Stimulated activated naive B cell treated with anti-CD40 and anti-IgM and Interleukin-4, amounts not matched to agents 10 μg/mL and 1 μg/mL and 100 μg/mL, for 72 hours (primary cell): Measurements from ENCODE around the gene CNDP1.
"Not testable (repeated sequence)": the region's sequence is repeated elsewhere in the genome, so short reads cannot be mapped to it uniquely, and the experiment has no call there.

Experiments used
- ATAC-seq, 2 donors: fragments of 150-1000 bp; cut with Tn5 transposase; replicated peaks; 2 replicates each; pipeline ENCODE4 v1.10.0; 2021; ENCODE audit warnings: moderate library complexity in 1 of 2
- DNase-seq: peaks from one replicate; pipeline ENCODE4 v3.0.0; 2021
- H3K27ac Mint-ChIP-seq: one replicate; pipeline ENCODE4 v1.8.0; 2022; ENCODE audit warnings: mild to moderate bottlenecking, mixed read lengths
- H3K27me3 Mint-ChIP-seq, 2 donors: one replicate each; pipeline ENCODE4 v1.8.0; 2022; ENCODE audit warnings: mixed read lengths in 2 of 2
- H3K36me3 Mint-ChIP-seq, 2 donors: one replicate each; pipeline ENCODE4 v1.8.0; 2022; ENCODE audit warnings: mixed read lengths in 2 of 2, mild to moderate bottlenecking in 1 of 2
- H3K4me1 Mint-ChIP-seq, 2 donors: one replicate each; pipeline ENCODE4 v1.8.0; 2022; ENCODE audit warnings: mixed read lengths in 2 of 2, mild to moderate bottlenecking in 1 of 2
- H3K4me3 Mint-ChIP-seq, 2 donors: one replicate each; pipeline ENCODE4 v1.8.0; 2022; ENCODE audit warnings: mild to moderate bottlenecking in 2 of 2, mixed read lengths in 2 of 2, moderate library complexity in 1 of 2
- H3K9me3 Mint-ChIP-seq, 2 donors: one replicate each; pipeline ENCODE4 v1.8.0; 2022; ENCODE audit warnings: mixed read lengths in 2 of 2, mild to moderate bottlenecking in 1 of 2

CNDP1 gene

DNA sequence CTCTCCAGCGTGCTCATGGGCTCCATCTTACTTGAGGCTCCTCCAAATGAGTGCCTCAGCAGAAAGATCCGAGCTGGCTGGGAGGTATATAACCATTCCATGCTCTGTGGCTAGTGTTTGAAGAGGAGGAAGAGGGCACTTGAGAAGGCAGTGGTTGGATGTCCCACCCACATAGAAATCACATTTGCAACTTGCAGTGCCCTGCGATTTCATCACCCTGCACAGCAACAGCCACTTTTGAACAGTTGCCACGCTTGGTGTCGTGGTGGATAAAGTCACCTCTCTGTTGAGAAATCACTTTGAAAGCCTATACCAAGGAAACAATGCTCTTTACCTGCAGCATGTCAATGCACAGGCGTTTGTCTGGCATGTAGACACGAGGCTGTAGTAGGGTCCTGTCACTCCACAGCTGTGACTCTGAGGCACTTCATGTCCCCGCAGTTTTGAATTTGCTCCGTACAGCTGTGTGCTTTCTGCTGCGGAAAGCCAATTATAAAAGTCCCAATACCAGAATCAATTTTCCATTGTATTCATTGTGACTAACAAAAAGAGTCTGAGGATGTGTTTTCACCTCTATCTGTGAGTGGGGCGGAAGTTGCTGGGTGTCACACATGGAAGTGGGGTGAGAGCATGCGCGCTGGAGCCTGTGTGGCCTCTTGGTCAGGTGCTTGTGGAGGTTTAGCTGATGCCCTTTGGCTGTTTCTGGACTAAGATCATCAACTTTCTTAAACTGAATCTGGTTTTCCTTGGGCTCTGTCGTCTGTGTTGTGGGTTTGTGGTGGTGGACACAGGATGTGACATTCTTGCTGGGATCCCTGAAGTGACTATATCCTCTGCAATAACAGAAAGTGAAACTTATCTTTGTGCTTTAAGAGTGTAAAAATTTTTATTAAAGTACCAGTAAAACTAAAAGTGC, 35.3 kb upstream of the CNDP1 start:
- peaks cover 30 to 51% of the 10 kb centered on the region in 2 donors for H3K4me1 Mint-ChIP-seq
- peak overlapping the region; percentile 94 for H3K27ac Mint-ChIP-seq
- H3K27me3 Mint-ChIP-seq: no peaks in the 10 kb centered on the region
- DNase-seq (peak; percentile 61), ATAC-seq (peak; percentile 37)
- peaks cover 34 to 52% of the 10 kb centered on the region in 2 donors for H3K36me3 Mint-ChIP-seq
- H3K4me3 Mint-ChIP-seq: peak overlapping the region; percentile 93
- H3K9me3 Mint-ChIP-seq: no peaks in the 10 kb centered on the region

- no peak for DNase-seq
- Mint-ChIP-seq H3K4me1 (peaks cover 29 to 51% of the 10 kb centered on the region in 2 donors), H3K27ac (peak overlapping the region; percentile 94), H3K27me3 (no peaks in the 10 kb centered on the region), H3K4me3 (peak overlapping the region; percentile 93), H3K9me3 (no peaks in the 10 kb centered on the region), H3K36me3 (peaks cover 34 to 56% of the 10 kb centered on the region in 2 donors)
- peak; percentile 14 to 46 for ATAC-seq
Observed at GRCh38 chr18:74499633-74500032, 34.7 kb upstream of the CNDP1 start.

DNA sequence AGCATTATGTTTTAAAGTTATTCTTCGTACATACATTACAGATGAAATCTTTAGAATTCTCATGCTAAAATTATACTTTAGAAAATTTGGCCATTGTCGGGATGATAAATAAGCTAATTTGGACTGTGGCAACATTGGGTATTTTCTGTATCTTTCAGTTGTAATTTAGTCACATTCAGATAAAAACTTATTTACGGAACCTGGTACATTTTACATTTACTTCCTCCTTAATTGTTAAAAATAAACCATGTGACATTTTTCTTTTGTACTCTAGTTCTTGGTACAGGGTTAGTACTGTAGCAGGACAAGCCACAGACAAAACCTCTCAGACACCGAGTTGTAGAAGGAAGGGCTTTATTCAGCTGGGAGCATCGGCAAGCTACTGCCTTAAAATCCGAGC, 33.9 kb upstream of the CNDP1 start:
- H3K27ac Mint-ChIP-seq: peak overlapping the region; percentile 98
- H3K4me3 Mint-ChIP-seq: peak overlapping the region; percentile 88 to 93
- H3K27me3 Mint-ChIP-seq: no peaks in the 10 kb centered on the region
- H3K9me3 Mint-ChIP-seq: no peaks in the 10 kb centered on the region
- DNase-seq (no peak), ATAC-seq (no peak)
- H3K4me1 Mint-ChIP-seq: peaks cover 29 to 51% of the 10 kb centered on the region in 2 donors
- peaks cover 34 to 57% of the 10 kb centered on the region in 2 donors for H3K36me3 Mint-ChIP-seq

GRCh38 chr18:74500774-74501173, 33.5 kb upstream of the CNDP1 start:
- H3K27ac Mint-ChIP-seq: peak overlapping the region; percentile 98
- peak overlapping the region; percentile 88 to 93 for H3K4me3 Mint-ChIP-seq
- H3K4me1 Mint-ChIP-seq: peaks cover 31 to 51% of the 10 kb centered on the region in 2 donors
- DNase-seq: peak; percentile 41
- not testable (repeated sequence) for H3K9me3 Mint-ChIP-seq, H3K27me3 Mint-ChIP-seq, ATAC-seq
- peaks cover 37 to 59% of the 10 kb centered on the region in 2 donors for H3K36me3 Mint-ChIP-seq

DNA sequence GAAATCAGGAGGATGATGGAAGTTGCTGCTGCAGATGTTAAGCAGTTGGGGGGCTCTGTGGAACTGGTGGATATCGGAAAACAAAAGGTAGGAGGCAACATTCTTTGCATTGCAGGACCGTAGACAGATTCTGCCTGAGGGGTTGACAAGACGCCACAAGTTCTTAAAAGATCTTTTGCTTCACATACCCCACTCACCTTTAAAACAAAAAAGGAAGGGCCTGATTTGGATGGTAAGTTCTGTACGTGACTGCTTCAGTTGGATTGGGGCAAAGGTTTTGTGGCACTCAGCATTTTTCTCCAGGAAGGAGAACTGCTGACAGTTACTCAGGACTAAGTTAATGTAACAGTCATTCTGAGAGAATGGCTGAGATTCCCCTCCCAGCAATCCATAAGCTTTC, 32.9 kb upstream of the CNDP1 start:
- peaks cover 30 to 53% of the 10 kb centered on the region in 2 donors for H3K4me1 Mint-ChIP-seq
- H3K36me3 Mint-ChIP-seq: peaks cover 40 to 59% of the 10 kb centered on the region in 2 donors
- no peaks in the 10 kb centered on the region for H3K27me3 Mint-ChIP-seq

GRCh38 chr18:74503137-74503536, 31.2 kb upstream of the CNDP1 start:
- no peak for ATAC-seq
- no peak overlapping the region for H3K4me3 Mint-ChIP-seq
- H3K36me3 Mint-ChIP-seq: peaks cover 48 to 65% of the 10 kb centered on the region in 2 donors
- H3K27ac Mint-ChIP-seq: peak overlapping the region; percentile 75
- H3K27me3 Mint-ChIP-seq: no peaks in the 10 kb centered on the region
- DNase-seq: no peak
- no peaks in the 10 kb centered on the region for H3K9me3 Mint-ChIP-seq
- H3K4me1 Mint-ChIP-seq: peaks cover 35 to 55% of the 10 kb centered on the region in 2 donors

More for the DNA sequence above, 32.9 kb upstream of the CNDP1 start:
- Mint-ChIP-seq H3K9me3 (no peaks in the 10 kb centered on the region), H3K27ac (peak overlapping the region; percentile 98), H3K4me3 (peak overlapping the region; percentile 88 to 93)
- ATAC-seq: no peak
- no peak for DNase-seq

- H3K4me1 Mint-ChIP-seq: peaks cover 26 to 34% of the 10 kb centered on the region in 2 donors
- no peaks in the 10 kb centered on the region for H3K9me3 Mint-ChIP-seq
- H3K27ac Mint-ChIP-seq: no peak overlapping the region
- peaks cover 52 to 74% of the 10 kb centered on the region in 2 donors for H3K36me3 Mint-ChIP-seq
- H3K27me3 Mint-ChIP-seq: no peaks in the 10 kb centered on the region
- DNase-seq (no peak), ATAC-seq (no peak)
- no peak overlapping the region for H3K4me3 Mint-ChIP-seq
Observed at GRCh38 chr18:74505776-74506175, 28.5 kb upstream of the CNDP1 start.

- H3K4me3 Mint-ChIP-seq: peak overlapping the region in 1 of 2 donors; percentile 17
- peaks cover 55 to 70% of the 10 kb centered on the region in 2 donors for H3K36me3 Mint-ChIP-seq
- H3K27me3 Mint-ChIP-seq: no peaks in the 10 kb centered on the region
- DNase-seq (no peak), ATAC-seq (no peak)
- H3K9me3 Mint-ChIP-seq: no peaks in the 10 kb centered on the region
- H3K4me1 Mint-ChIP-seq: peaks cover 21 to 27% of the 10 kb centered on the region in 2 donors
- H3K27ac Mint-ChIP-seq: peak overlapping the region; percentile 76
Observed at GRCh38 chr18:74506448-74507084, 27.7 kb upstream of the CNDP1 start.

DNA sequence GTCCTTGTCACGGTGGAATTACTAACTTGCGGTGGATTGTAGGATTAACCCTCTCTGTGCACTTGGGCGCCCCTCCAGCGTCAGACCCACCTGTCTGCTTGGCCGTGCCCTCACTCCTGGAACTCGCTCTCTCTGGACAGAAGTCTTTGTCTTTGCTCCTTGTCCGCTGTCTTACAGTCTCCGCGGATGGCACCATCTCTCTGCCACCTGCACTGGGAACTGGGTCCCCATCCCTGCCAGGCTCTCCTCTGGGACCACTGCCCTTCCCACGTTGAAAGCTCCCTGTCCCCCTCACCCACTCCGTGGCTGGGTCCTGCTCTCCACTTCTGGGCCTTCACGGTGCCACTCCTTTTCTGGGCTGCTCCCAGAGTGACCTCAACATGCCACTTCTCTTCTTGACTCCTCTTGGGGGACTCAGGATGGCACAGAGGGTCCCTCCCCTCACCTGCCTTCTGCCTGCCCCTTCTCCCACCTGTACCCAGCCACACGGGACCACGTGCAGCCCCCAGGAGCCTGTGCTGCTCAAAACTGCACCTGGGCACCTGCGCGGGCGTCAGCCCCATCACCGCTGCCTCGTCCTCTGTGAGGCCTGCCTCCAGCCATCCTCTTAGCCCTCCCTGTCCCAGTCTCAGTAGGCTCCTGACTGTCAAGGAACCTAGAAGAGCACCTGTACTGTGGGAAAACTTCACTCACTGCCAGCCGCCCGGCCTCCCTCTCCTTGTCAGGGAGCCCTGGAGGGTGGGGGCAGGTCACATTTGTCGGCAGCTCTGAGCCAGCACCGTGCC, 27.0 kb upstream of the CNDP1 start:
- Mint-ChIP-seq H3K4me3 (peak overlapping the region in 1 of 2 donors; percentile 23), H3K36me3 (peaks cover 59 to 70% of the 10 kb centered on the region in 2 donors), H3K9me3 (no peaks in the 10 kb centered on the region), H3K27me3 (no peaks in the 10 kb centered on the region), H3K27ac (peak overlapping the region; percentile 76), H3K4me1 (peaks cover 21 to 22% of the 10 kb centered on the region in 2 donors)
- DNase-seq: no peak
- no peak for ATAC-seq

DNA sequence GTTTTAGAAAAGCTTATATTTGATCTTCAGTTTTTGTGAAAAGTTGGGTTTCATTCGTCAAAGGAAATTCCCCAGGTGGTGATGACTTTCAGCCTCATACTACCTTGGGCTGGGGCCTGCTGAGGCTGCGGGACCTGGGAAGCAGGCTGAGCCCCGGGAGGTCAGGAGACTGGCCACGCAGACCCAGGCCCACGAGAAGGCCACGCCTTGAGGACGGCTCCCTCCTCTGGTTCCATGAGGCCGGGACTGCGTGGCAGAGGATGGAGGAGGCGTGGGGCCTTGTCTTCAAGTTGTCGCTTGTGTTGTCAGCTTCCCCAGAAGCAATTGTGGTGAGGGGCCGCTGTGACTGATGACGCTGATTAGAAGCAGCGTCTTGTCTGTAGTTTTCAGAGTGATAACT, 26.4 kb upstream of the CNDP1 start:
- Mint-ChIP-seq H3K9me3 (no peaks in the 10 kb centered on the region), H3K36me3 (peaks cover 61 to 74% of the 10 kb centered on the region in 2 donors), H3K27me3 (no peaks in the 10 kb centered on the region), H3K4me1 (peaks cover 25% of the 10 kb centered on the region in 2 donors), H3K4me3 (no peak overlapping the region), H3K27ac (peak overlapping the region; percentile 37)
- DNase-seq (no peak), ATAC-seq (no peak)

- no peak for ATAC-seq
- peaks cover 63 to 74% of the 10 kb centered on the region in 2 donors for H3K36me3 Mint-ChIP-seq
- peaks cover 22 to 30% of the 10 kb centered on the region in 2 donors for H3K4me1 Mint-ChIP-seq
- DNase-seq: no peak
- H3K4me3 Mint-ChIP-seq: no peak overlapping the region
- H3K27ac Mint-ChIP-seq: peak overlapping the region; percentile 73
- no peaks in the 10 kb centered on the region for H3K9me3 Mint-ChIP-seq
- H3K27me3 Mint-ChIP-seq: no peaks in the 10 kb centered on the region
Observed at GRCh38 chr18:74508366-74508765, 25.9 kb upstream of the CNDP1 start.

DNA sequence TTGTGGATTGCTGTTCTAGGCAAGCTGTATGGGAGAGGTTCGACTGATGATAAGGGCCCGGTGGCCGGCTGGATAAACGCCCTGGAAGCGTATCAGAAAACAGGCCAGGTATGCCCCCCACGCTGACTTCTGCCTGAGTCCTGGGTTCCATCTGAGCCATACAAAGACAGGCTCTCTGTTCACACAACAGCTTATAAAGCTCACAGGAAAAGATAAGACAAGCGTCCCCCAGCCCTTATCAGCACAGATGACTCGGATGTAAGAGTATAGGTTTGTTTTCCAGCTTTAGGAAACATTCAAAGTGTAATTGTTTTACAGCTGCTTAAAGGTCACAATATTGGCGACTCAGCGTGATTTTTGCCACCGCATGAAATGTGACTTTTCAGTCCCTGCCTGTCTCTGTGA, 25.5 kb upstream of the CNDP1 start:
- Mint-ChIP-seq H3K9me3 (no peaks in the 10 kb centered on the region), H3K4me1 (peaks cover 22 to 32% of the 10 kb centered on the region in 2 donors), H3K27ac (peak overlapping the region; percentile 73), H3K4me3 (no peak overlapping the region), H3K36me3 (peaks cover 65 to 73% of the 10 kb centered on the region in 2 donors), H3K27me3 (no peaks in the 10 kb centered on the region)
- no peak for DNase-seq
- ATAC-seq: no peak

GRCh38 chr18:74509856-74510769, 24.2 kb upstream of the CNDP1 start:
- Mint-ChIP-seq H3K9me3 (no peaks in the 10 kb centered on the region), H3K27ac (peak overlapping the region; percentile 31), H3K4me1 (peaks cover 22 to 40% of the 10 kb centered on the region in 2 donors), H3K36me3 (peaks cover 74 to 78% of the 10 kb centered on the region in 2 donors), H3K27me3 (no peaks in the 10 kb centered on the region), H3K4me3 (no peak overlapping the region)
- no peak for DNase-seq
- no peak for ATAC-seq
